Measurements from ENCODE around the gene ANTXR2.
"Not testable (repeated sequence)": the region's sequence is repeated elsewhere in the genome, so short reads cannot be mapped to it uniquely, and the experiment has no call there.

The ANTXR2 gene

GRCh38 chr4:79905212-79905611 lies 167.8 kb downstream of the ANTXR2 start:
- no peak for DNase-seq

DNA sequence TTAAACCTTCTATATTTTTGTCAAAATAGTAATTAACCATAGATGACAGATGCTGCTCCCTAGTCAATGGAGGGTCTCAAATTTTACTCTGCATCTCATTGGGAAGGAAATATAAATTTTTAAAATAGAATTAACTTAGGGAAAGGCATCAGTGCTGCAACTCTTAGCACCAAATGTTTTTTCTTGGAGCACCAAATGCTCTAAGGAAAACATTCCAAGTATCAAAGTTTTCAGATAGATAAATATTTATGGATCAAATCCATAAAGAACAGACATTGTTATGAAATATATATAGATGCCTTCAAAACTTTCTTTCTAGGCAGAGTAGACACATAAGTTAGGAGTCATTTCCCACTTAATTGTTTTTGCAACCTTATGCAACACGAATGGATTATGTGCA lies 168.7 kb downstream of the ANTXR2 start:
- DNase-seq = no peak

DNA sequence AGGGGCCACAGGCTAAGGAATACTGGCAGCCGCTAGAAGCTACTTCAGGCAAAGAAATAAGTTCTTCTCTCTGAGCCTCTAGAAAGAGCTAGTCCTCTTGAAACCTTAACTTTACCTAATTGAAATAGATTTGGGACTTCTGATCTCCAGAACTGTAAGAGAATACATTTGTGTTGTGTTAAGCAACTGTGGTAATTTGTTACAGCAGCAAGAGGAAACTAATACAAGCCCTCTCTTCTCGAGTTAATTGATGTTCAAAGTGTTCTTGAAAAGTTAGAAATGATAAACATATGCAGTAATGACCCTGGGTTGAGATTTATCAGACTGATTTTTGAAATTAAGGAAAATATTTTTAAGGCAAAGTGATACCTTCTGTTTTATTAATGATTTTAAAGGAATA lies 172.8 kb downstream of the ANTXR2 start:
- DNase-seq = no peak

DNA sequence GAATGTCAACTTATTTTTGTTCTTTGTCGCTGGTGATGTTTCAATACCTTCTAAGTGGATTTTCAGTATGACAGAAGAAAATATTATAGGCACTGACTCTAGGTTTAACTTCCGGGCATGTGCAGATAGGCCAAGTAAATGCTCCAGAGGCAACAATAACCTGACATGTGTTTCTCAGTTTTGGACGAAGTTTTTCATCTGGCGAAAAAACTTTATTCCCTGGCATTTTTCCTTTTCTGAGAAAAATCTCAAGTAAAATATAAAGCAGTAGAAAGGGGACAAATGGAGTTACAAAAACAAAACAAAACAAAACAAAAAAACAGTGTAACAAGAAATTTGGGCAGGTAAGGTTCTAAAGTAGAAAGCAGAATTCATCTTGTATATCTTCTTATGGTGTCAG lies 173.5 kb downstream of the ANTXR2 start:
- DNase-seq = no peak

- no peak for DNase-seq
These were observed 175.0 kb downstream of the ANTXR2 start for GRCh38 chr4:79898055-79898454.

- DNase-seq = no peak
These were observed 175.9 kb downstream of the ANTXR2 start for GRCh38 chr4:79897174-79897573.

DNA sequence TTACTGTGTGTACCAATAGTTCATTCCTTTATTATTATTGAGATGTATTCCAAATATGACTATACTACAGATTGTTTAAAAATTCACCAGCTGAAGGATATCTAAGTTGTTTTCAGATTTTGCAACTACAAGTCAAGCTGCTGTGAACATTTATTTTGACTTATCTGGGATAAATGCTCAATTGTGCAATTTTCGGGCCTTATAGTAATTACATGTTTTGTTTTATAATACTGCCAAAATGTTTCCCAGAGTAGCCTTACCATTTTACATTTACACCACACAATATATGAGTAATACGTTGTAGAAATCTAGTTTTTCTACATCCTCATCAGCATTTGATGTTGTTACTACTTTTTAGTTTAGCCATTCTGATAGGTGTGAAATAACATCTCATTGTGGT lies 179.6 kb downstream of the ANTXR2 start:
- DNase-seq = no peak

- not testable (repeated sequence) for DNase-seq
These were observed 184.0 kb downstream of the ANTXR2 start for GRCh38 chr4:79889026-79889425.

- DNase-seq = no peak
These were observed 186.5 kb downstream of the ANTXR2 start for GRCh38 chr4:79886557-79886956.

GRCh38 chr4:79886021-79886420 lies 187.0 kb downstream of the ANTXR2 start:
- DNase-seq = no peak

GRCh38 chr4:79883290-79883689 lies 189.7 kb downstream of the ANTXR2 start:
- no peak for DNase-seq

DNA sequence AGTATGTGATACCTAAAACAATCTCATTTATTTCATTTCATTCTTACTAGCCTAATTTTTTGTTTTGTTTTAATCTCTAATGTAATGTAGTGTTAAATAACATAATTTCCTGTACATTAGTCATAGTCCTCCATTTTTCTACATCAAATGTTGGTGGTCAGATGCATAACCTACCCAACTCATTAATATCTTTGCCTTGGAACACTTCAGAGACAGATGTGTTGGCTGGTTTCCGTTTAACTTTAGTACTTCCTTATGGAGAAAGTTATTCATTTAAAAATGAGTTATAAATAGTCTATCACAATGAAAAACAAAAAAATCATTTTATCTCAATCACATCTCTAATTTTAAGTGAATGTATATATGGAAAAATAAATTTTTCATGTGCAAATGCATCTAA lies 190.2 kb downstream of the ANTXR2 start:
- DNase-seq = no peak

DNA sequence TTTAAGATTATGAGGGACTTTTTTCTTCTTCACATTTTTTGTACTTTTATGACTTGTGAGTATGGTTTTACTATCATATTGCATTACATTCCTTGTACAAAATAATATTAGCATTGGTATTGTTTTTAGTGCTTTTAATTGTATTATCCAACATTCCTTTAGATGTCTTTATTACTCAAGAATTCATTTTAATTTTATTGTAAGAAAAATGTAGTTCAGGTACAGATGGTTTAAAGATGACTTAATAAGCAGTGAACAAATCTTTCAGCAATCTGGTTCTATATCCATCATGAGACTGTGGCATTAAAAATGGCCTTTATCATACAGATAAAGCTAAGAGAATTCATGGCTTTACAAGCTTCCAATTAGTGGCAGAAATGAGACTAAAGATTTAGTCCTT lies 191.6 kb downstream of the ANTXR2 start:
- DNase-seq = no peak

DNA sequence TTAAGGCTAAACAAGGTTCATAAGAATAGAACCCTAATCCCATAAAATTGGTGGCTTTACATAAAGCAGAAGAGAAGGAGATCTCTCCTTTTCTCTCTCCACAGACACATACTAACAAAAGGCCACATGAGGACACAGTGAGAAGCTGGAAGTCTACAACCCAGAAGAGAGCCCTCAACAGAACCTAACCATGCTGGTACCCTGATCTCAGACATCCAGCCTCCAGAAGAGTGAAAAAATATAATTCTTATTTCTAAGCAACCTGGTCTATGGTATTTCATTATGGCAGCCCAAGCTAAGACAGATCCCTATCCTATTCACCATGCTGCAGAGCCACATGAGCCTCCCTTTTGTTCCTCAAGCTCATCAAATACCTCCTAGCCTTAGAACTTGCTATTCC lies 195.5 kb downstream of the ANTXR2 start:
- no peak for DNase-seq

DNA sequence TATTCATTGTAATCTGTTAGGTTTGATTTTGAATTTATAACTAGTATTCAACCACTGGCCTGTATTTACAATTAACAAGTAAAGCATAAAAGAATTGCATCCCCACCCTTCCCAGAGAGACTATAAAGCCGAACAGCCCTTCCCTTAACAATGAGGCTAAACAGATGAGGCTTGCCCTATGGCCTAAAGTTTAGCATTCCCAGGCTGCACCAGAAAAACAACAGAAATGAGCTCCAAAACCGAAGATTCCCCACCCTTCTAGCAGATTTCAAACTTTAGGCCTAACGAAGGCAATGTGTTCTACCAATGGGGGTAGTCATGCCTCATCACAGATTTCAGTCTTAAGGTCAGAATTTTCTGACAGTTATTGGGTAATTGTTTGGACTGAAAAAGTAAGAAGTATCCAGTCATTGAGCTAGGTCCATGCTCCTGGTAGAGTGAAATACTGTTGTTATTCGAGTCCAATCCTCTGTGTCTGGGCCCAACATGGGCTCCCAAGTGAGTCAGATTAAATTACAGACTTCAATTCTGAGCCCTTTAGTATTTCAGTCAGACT lies 197.6 kb downstream of the ANTXR2 start:
- no peak for DNase-seq

DNA sequence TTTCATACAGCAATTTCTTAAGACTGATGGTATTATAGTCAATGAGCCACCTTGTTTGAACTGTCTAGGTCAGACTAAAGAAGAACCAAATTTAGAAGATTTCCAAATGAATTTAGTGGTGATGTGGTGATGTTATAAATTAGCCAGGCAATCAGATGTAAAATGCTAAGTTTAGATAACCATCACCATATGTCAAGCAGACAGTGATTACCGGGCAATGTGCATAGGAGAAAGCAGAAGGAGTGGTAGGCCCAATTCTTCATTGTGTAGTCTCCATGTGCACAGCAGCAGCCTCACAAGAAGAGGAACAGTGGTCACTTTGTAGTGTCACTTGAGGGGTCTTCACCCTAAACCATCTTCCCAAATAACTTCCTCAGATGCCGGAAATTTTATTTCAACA lies 198.8 kb downstream of the ANTXR2 start:
- no peak for DNase-seq

GRCh38 chr4:79872738-79873137 lies 200.3 kb downstream of the ANTXR2 start:
- DNase-seq = no peak

DNA sequence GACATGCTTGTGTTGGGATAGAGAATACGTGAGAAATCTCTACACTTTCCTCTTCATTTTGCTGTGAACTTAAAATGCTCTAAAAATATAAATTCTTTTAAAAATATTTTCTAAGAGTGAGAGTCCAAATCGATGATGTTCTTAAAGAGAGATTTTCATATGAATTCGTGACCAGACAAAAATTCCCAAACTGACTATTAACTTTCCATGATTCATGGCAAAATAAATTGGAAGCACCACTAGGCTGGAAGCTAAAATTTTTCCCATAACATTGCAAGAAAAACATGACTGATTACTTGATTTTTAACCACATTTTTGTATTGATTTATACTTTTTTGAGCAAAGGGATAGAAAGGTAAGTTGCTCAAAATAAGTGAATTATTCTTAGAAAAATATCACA lies 201.1 kb downstream of the ANTXR2 start:
- no peak for DNase-seq

DNA sequence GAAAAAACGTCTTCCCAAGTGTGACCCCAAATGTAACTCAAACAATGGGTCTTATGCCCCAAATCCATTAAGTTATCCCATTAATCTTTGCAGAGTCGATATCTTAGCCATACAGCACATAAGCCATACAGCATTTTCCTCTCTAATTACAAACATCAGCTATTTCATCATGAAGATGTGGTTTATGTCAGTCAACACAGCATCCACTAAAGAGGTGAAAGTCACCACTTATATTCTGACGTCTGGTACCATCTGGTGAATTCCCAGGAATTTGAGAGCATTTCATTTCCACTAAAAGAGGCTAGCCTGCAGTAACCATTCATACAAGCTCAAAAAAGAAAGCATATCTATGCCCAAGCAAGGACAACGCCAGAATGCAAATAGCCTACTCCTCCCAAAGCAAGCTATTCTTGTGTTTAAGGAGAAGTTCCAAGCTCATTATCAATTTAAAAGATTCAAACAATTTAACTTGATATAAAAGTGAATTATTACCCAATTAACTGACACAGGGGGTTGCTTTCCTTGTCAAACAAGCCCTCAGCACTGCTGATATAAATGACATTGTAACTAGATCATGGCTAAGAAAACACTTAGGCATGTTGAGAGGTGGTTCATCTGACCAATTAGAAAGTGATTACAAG lies 203.3 kb downstream of the ANTXR2 start:
- DNase-seq = no peak

- no peak for DNase-seq
These were observed 207.8 kb downstream of the ANTXR2 start for GRCh38 chr4:79865201-79865597.

GRCh38 chr4:79864500-79865200 lies 208.4 kb downstream of the ANTXR2 start:
- no peak for DNase-seq

DNA sequence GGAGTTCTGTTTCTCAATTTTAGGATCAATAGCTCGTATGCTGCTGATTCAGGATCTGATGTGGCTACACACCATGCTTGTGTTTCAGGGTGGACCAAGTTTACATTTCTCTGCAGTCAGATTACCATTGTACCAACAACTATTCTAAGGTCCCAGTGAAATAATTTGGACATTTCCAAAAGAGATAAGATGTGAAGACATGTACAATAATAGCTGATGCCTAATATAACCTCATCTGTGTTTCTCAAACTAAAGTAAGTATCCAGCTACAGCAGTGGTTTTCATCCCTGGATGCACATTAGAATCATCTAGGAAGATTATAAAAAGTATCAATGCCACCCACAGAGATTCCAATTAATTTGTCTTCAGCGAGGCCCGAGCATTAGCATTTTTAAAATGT lies 209.7 kb downstream of the ANTXR2 start:
- DNase-seq = no peak

DNA sequence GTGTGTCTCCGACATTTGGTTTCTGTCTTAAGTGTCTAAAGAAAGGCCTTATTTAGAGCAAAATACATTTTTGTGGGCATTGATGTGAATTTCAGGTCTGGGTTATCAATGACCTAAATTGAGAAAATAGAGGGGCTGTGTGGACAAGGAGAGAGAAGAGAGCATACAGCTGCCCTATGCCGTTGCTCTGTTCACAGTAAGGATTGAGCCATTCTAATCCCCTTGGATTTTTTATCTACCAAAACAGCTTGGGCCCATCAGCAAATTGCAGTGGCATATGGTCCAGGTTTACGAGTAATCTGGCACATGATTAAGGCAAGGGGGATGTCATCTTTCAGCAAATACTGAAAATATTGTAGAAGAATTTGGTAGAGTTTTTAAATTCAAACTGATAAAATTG lies 210.2 kb downstream of the ANTXR2 start:
- no peak for DNase-seq

DNA sequence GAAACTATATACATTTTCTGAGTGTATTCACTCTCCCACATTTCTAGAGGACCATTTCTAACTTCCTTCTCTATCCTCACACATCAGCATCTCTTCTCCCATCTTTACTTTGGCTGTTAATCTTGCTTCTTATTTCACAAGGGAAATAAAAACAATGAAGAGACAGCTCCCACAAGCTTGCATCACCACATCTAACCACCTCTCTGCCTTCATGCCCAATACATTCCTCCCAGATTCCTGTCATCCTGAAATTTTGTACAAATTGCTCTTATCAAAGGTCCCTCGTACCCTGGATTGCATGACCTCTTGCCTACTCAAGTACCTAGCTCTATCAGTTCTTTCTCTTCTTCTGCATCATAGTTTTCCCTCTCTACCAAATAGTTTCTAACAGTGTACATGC lies 215.2 kb downstream of the ANTXR2 start:
- no peak for DNase-seq

- DNase-seq = no peak
These were observed 216.8 kb downstream of the ANTXR2 start for GRCh38 chr4:79856196-79856595.

All from activated naive CD4-positive, alpha-beta T cell treated with anti-CD3 and anti-CD28 coated beads, Interleukin-2, amount 50 U/mL, for 16 hours (primary cell).